Activated CD4-positive, alpha-beta T cell treated with anti-CD3 and anti-CD28 coated beads for 1 hour (primary cell): ENCODE data around the gene AKAP6.
"Not testable (repeated sequence)": the region's sequence is repeated elsewhere in the genome, so short reads cannot be mapped to it uniquely, and the experiment has no call there.

Experiments used
- DNase-seq: peaks from one replicate; pipeline ENCODE4 v3.0.0-alpha.2; 2020

AKAP6 gene

GRCh38 chr14:32374155-32374554 lies 45.1 kb downstream of the AKAP6 start:
- DNase-seq: no peak

GRCh38 chr14:32375663-32376062 lies 46.6 kb downstream of the AKAP6 start:
- DNase-seq: no peak

GRCh38 chr14:32377046-32377646 lies 48.0 kb downstream of the AKAP6 start:
- no peak for DNase-seq

- no peak for DNase-seq
Observed at GRCh38 chr14:32378284-32378683, 49.2 kb downstream of the AKAP6 start.

GRCh38 chr14:32379447-32379846 lies 50.3 kb downstream of the AKAP6 start:
- DNase-seq: no peak

GRCh38 chr14:32381869-32382268 lies 52.8 kb downstream of the AKAP6 start:
- no peak for DNase-seq

GRCh38 chr14:32382704-32383103 lies 53.6 kb downstream of the AKAP6 start:
- no peak for DNase-seq

- DNase-seq: no peak
Observed at GRCh38 chr14:32383364-32384009, 54.4 kb downstream of the AKAP6 start.

GRCh38 chr14:32384464-32384863 lies 55.4 kb downstream of the AKAP6 start:
- DNase-seq: no peak

GRCh38 chr14:32387295-32387694 lies 58.2 kb downstream of the AKAP6 start:
- not testable (repeated sequence) for DNase-seq

- no peak for DNase-seq
Observed at GRCh38 chr14:32393119-32393518, 64.0 kb downstream of the AKAP6 start.

GRCh38 chr14:32394038-32394437 lies 64.9 kb downstream of the AKAP6 start:
- no peak for DNase-seq

- no peak for DNase-seq
Observed at GRCh38 chr14:32396885-32397284, 67.8 kb downstream of the AKAP6 start.

GRCh38 chr14:32397861-32398640 lies 69.0 kb downstream of the AKAP6 start:
- no peak for DNase-seq

GRCh38 chr14:32399920-32400319 lies 70.8 kb downstream of the AKAP6 start:
- no peak for DNase-seq

- DNase-seq: no peak
Observed at GRCh38 chr14:32400480-32400879, 71.4 kb downstream of the AKAP6 start.

- no peak for DNase-seq
Observed at GRCh38 chr14:32403021-32403420, 73.9 kb downstream of the AKAP6 start.

- DNase-seq: no peak
Observed at GRCh38 chr14:32403688-32404087, 74.6 kb downstream of the AKAP6 start.

- DNase-seq: no peak
Observed at GRCh38 chr14:32404784-32405573, 75.9 kb downstream of the AKAP6 start.

GRCh38 chr14:32405856-32406255 lies 76.8 kb downstream of the AKAP6 start:
- DNase-seq: no peak

- DNase-seq: no peak
Observed at GRCh38 chr14:32407130-32407529, 78.0 kb downstream of the AKAP6 start.

- DNase-seq: no peak
Observed at GRCh38 chr14:32408018-32408417, 78.9 kb downstream of the AKAP6 start.

- DNase-seq: no peak
Observed at GRCh38 chr14:32412103-32412502, 83.0 kb downstream of the AKAP6 start.
